Osteocyte (in vitro differentiated cells): ENCODE data around the gene KCNH2. TPM values are rescaled to one million over a fixed set of nuclear protein-coding genes. Genes with fewer than 3 reads are reported as not detected.
A peak's percentile ranks its signal among the peaks of the same experiment; 100 is the strongest.

Experiments
- DNase-seq: peaks from one replicate; pipeline ENCODE4 v3.0.0; 2021; ENCODE audit warnings: mixed read lengths; ENCODE audit not compliant: unreplicated experiment; ENCODE audit errors: extremely low spot score
- H3K27ac Mint-ChIP-seq: one replicate; pipeline ENCODE4 v1.8.0; 2021; ENCODE audit warnings: mild to moderate bottlenecking, mixed read lengths; ENCODE audit not compliant: unreplicated experiment
- H3K27me3 Mint-ChIP-seq: one replicate; pipeline ENCODE4 v1.8.0; 2021; ENCODE audit warnings: mixed read lengths; ENCODE audit not compliant: unreplicated experiment
- H3K36me3 Mint-ChIP-seq: one replicate; pipeline ENCODE4 v1.8.0; 2021; ENCODE audit warnings: mixed read lengths; ENCODE audit not compliant: unreplicated experiment
- H3K4me1 Mint-ChIP-seq: one replicate; pipeline ENCODE4 v1.8.0; 2021; ENCODE audit warnings: mixed read lengths; ENCODE audit not compliant: unreplicated experiment
- H3K4me3 Mint-ChIP-seq: one replicate; pipeline ENCODE4 v1.8.0; 2021; ENCODE audit warnings: mild to moderate bottlenecking, moderate library complexity, mixed read lengths; ENCODE audit not compliant: unreplicated experiment
- H3K9me3 Mint-ChIP-seq: one replicate; pipeline ENCODE4 v1.8.0; 2021; ENCODE audit warnings: mixed read lengths; ENCODE audit not compliant: unreplicated experiment
- CTCF ChIP-seq: fragments of 200-600 bp; sonication (generic); IDR thresholded peaks from 2 replicates; pipeline ENCODE4 v1.5.0; 2021; ENCODE audit warnings: antibody characterized with exemption, mild to moderate bottlenecking, moderate library complexity
- total RNA-seq: library from RNA; stranded (reverse); gene quantifications from 2 replicates; pipeline ENCODE4 v1.2.1, GENCODE V29; 2021

The KCNH2 gene
- total RNA-seq, 1 donor from 2014 or later: not detected

GRCh38 chr7:150988230-150989226 lies 10.4 kb upstream of the KCNH2 start:
- Mint-ChIP-seq H3K27ac (no peak overlapping the region), H3K4me1 (peaks cover 12% of the 10 kb centered on the region), H3K9me3 (peaks cover 8% of the 10 kb centered on the region), H3K27me3 (peaks cover 5% of the 10 kb centered on the region), H3K36me3 (no peaks in the 10 kb centered on the region), H3K4me3 (peak overlapping the region; percentile 22)
- no peak for DNase-seq
- TF ChIP-seq CTCF: peak; percentile 90

GRCh38 chr7:150986556-150986955 lies 8.4 kb upstream of the KCNH2 start:
- Mint-ChIP-seq H3K9me3 (peaks cover 8% of the 10 kb centered on the region), H3K27me3 (peaks cover 16% of the 10 kb centered on the region), H3K27ac (no peak overlapping the region), H3K4me3 (no peak overlapping the region), H3K4me1 (peaks cover 12% of the 10 kb centered on the region), H3K36me3 (no peaks in the 10 kb centered on the region)
- TF ChIP-seq CTCF: no peak
- DNase-seq: no peak

GRCh38 chr7:150986099-150986512 lies 8.0 kb upstream of the KCNH2 start:
- DNase-seq: no peak
- peak; percentile 79 for TF ChIP-seq CTCF
- no peak overlapping the region for H3K27ac Mint-ChIP-seq
- H3K4me3 Mint-ChIP-seq: no peak overlapping the region
- peaks cover 12% of the 10 kb centered on the region for H3K4me1 Mint-ChIP-seq
- no peaks in the 10 kb centered on the region for H3K36me3 Mint-ChIP-seq
- peaks cover 21% of the 10 kb centered on the region for H3K27me3 Mint-ChIP-seq
- peaks cover 6% of the 10 kb centered on the region for H3K9me3 Mint-ChIP-seq

GRCh38 chr7:150983893-150984368 lies 5.8 kb upstream of the KCNH2 start:
- Mint-ChIP-seq H3K4me1 (peaks cover 12% of the 10 kb centered on the region), H3K27me3 (peaks cover 33% of the 10 kb centered on the region), H3K4me3 (no peak overlapping the region), H3K36me3 (no peaks in the 10 kb centered on the region), H3K9me3 (no peaks in the 10 kb centered on the region), H3K27ac (no peak overlapping the region)
- DNase-seq: no peak
- no peak for TF ChIP-seq CTCF

GRCh38 chr7:150982351-150982750 lies 4.2 kb upstream of the KCNH2 start:
- Mint-ChIP-seq H3K4me1 (peaks cover 6% of the 10 kb centered on the region), H3K4me3 (no peak overlapping the region), H3K27ac (no peak overlapping the region), H3K27me3 (peaks cover 34% of the 10 kb centered on the region), H3K9me3 (no peaks in the 10 kb centered on the region), H3K36me3 (no peaks in the 10 kb centered on the region)
- DNase-seq: no peak
- no peak for TF ChIP-seq CTCF
